SU-DHL-6 (cell line): ENCODE measurements around the gene TIMM22.

Experiments
- H2AFZ ChIP-seq: fragments of 200-600 bp; sonication (generic); 2 replicates; pipeline ENCODE4 v1.6.1; 2014; ENCODE audit warnings: low read depth, mild to moderate bottlenecking, moderate library complexity, mixed read lengths, antibody characterized with exemption, low read length; ENCODE audit not compliant: severe bottlenecking
- H3F3A ChIP-seq: fragments of 200-600 bp; shearing (Covaris generic); 2 replicates; pipeline ENCODE4 v1.6.0; 2016; ENCODE audit warnings: antibody characterized with exemption, mild to moderate bottlenecking; ENCODE audit not compliant: insufficient read depth
- H3K27ac ChIP-seq: fragments of 200-600 bp; sonication (generic); 2 replicates; pipeline ENCODE4 v1.5.1; 2016; ENCODE audit warnings: low read depth, mild to moderate bottlenecking, low read length, moderate library complexity, mixed read lengths
- H3K27me3 ChIP-seq: fragments of 200-600 bp; sonication (generic), shearing (Covaris generic); 2 replicates; pipeline ENCODE4 v1.6.0; 2014; ENCODE audit warnings: mild to moderate bottlenecking, low read length
- H3K36me3 ChIP-seq: fragments of 200-600 bp; sonication (generic); 2 replicates; pipeline ENCODE4 v1.6.1; 2014; ENCODE audit warnings: mild to moderate bottlenecking, low read length, mixed read lengths
- H3K4me2 ChIP-seq: fragments of 300-600, 200-600 bp; shearing (Covaris generic), sonication (generic); 2 replicates; pipeline ENCODE4 v1.6.0; 2014; ENCODE audit warnings: low read length, low read depth, mild to moderate bottlenecking; ENCODE audit not compliant: poor library complexity, severe bottlenecking
- H3K4me3 ChIP-seq: fragments of 200-600 bp; sonication (generic); 2 replicates; pipeline ENCODE4 v1.5.1; 2014; ENCODE audit warnings: antibody characterized with exemption, low read length, mild to moderate bottlenecking, mixed read lengths; ENCODE audit not compliant: insufficient read depth, poor library complexity, severe bottlenecking
- H3K79me2 ChIP-seq: fragments of 200-600 bp; sonication (generic); 2 replicates; pipeline ENCODE4 v1.6.1; 2014; ENCODE audit warnings: mild to moderate bottlenecking, low read length, moderate library complexity; ENCODE audit not compliant: insufficient read depth
- H3K9ac ChIP-seq: fragments of 200-600 bp; sonication (generic); 2 replicates; pipeline ENCODE4 v1.7.0; 2014; ENCODE audit warnings: mild to moderate bottlenecking, low read length
- H3K9me2 ChIP-seq: fragments of 200-600 bp; sonication (generic); replicated peaks from 2 replicates; pipeline ENCODE4 v1.6.1; 2014; ENCODE audit warnings: low read length; ENCODE audit not compliant: insufficient read depth
- H3K9me3 ChIP-seq: fragments of 200-600 bp; sonication (generic); 2 replicates; pipeline ENCODE4 v1.6.1; 2014; ENCODE audit warnings: low read length, mixed read lengths; ENCODE audit not compliant: insufficient read depth
- H4K20me1 ChIP-seq: fragments of 200-600 bp; sonication (generic); 2 replicates; pipeline ENCODE4 v1.6.1; 2014; ENCODE audit warnings: low read depth, mild to moderate bottlenecking, antibody characterized with exemption, low read length, moderate library complexity, mixed read lengths
- EZH2phosphoT487 ChIP-seq: fragments of 200-600 bp; sonication (generic), shearing (Covaris generic); conservative IDR thresholded peaks from 2 replicates; pipeline ENCODE4 v1.6.1; 2018; ENCODE audit warnings: mild to moderate bottlenecking, antibody characterized with exemption, low read length, moderate library complexity, mixed read lengths
- TF ChIP-seq, protein P1 (sequence below): fragments of 200-600 bp; sonication (generic); IDR thresholded peaks from one replicate; pipeline ENCODE4 v1.5.1; 2017; ENCODE audit warnings: antibody characterized with exemption, mild to moderate bottlenecking, low read length, moderate library complexity; ENCODE audit not compliant: insufficient read depth, poor library complexity, severe bottlenecking

TIMM22 gene

DNA sequence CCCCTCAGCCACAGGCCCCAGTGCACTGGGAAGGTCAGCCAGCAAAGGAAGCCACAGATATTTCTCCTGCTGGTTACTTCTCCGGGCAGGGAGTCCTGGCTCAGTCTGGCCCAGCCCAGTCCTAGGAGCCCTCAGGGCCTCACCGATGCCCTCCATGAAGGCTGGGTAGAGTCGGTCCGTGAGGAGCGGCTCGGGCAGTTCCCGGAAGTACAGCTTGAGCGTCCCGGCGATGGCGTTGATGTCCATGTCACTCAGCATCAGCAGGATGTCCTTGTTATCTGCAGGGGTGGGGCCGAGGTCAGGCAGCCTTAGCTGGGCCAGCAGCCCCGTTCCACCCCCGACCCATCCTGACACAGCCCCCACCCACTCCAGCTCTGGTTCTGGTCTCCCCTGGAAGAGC, 13.7 kb downstream of the TIMM22 start:
- H3K9ac ChIP-seq: no peak overlapping the region
- no peaks in the 10 kb centered on the region for H3K9me3 ChIP-seq
- no peak overlapping the region for H2AFZ ChIP-seq
- TF ChIP-seq, protein P1, sequence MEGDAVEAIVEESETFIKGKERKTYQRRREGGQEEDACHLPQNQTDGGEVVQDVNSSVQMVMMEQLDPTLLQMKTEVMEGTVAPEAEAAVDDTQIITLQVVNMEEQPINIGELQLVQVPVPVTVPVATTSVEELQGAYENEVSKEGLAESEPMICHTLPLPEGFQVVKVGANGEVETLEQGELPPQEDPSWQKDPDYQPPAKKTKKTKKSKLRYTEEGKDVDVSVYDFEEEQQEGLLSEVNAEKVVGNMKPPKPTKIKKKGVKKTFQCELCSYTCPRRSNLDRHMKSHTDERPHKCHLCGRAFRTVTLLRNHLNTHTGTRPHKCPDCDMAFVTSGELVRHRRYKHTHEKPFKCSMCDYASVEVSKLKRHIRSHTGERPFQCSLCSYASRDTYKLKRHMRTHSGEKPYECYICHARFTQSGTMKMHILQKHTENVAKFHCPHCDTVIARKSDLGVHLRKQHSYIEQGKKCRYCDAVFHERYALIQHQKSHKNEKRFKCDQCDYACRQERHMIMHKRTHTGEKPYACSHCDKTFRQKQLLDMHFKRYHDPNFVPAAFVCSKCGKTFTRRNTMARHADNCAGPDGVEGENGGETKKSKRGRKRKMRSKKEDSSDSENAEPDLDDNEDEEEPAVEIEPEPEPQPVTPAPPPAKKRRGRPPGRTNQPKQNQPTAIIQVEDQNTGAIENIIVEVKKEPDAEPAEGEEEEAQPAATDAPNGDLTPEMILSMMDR: no peak
- no peak for TF ChIP-seq EZH2phosphoT487
- no peak overlapping the region for H3K27ac ChIP-seq
- H4K20me1 ChIP-seq: no peaks in the 10 kb centered on the region
- no peak overlapping the region for H3K4me3 ChIP-seq
- no peaks in the 10 kb centered on the region for H3K9me2 ChIP-seq
- H3F3A ChIP-seq: no peaks in the 10 kb centered on the region
- no peaks in the 10 kb centered on the region for H3K79me2 ChIP-seq
- H3K4me2 ChIP-seq: no peak overlapping the region
- no peaks in the 10 kb centered on the region for H3K36me3 ChIP-seq
- no peaks in the 10 kb centered on the region for H3K27me3 ChIP-seq

DNA sequence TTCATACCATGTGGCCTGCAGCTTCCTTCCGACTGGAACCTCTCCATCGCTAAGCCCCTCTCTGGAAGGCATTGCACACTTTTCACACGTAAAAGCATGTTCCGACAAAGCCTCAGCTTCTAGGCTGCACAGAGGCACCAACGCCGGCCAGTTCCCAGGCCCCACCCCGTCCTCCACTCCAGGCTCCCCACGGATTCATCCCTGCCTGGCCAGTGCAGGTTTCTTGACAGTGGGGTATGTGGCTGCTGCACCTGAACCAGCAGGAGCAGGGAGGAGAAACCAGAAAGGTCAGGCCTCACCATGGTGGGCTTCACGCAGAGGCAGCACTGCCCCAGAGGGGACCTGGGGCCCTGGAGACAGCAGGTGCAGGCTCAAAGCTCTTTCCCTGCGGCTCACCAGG, 14.2 kb downstream of the TIMM22 start:
- H3F3A ChIP-seq: no peaks in the 10 kb centered on the region
- no peaks in the 10 kb centered on the region for H3K79me2 ChIP-seq
- H4K20me1 ChIP-seq: no peaks in the 10 kb centered on the region
- H3K27me3 ChIP-seq: no peaks in the 10 kb centered on the region
- no peak overlapping the region for H3K4me2 ChIP-seq
- H3K4me3 ChIP-seq: no peak overlapping the region
- no peak overlapping the region for H3K27ac ChIP-seq
- no peaks in the 10 kb centered on the region for H3K9me2 ChIP-seq
- H2AFZ ChIP-seq: no peak overlapping the region
- no peaks in the 10 kb centered on the region for H3K36me3 ChIP-seq
- no peak overlapping the region for H3K9ac ChIP-seq
- TF ChIP-seq, protein P1: no peak
- no peak for TF ChIP-seq EZH2phosphoT487
- H3K9me3 ChIP-seq: no peaks in the 10 kb centered on the region

DNA sequence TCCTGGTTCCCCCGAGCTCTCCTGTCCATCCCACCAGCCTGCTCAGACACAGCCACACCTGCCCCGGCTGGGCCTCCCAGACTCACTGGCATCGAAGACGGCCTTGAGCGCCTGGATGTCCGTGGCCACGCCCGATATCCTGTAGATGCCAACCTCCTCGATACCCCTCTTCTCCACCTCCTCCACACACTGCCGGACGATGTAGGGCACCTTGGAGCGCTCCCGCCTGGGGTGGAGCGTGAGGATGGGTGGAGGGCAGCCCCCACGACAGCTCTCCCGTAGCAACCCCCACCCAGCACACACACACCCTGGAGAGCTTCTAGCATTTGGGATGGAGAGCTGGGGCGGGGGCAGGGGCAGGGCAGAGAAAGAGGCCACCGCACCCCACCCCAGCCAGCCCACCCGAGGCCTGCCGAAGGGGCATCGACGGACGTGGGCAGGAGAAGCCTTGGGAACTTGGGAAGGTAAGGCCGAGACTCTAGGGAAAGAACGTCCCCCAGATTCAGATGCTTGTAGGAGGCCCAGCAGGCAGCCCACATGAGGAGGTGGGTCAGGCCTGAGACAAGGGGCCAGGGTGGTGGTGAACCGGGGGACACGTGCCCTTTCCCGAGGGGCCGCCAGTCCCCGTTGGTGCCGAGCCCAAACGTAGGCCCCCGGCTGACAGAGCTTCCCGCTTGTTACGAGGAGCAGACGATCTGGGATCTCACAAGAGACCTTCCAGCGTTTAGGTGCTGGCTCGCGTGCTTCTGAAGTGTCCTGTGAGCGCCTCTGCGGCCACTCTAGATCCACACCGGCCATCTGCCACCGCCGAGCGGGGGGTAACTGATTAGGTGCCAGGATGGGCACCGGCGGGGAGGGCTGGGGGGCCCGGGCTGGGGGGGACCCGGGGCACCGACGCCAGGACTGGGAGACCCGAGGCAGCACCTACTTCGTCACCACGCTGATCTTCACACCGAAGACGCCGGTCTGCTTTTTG, 15.1 kb downstream of the TIMM22 start:
- Histone ChIP-seq H3K9ac (no peak overlapping the region), H2AFZ (no peak overlapping the region), H3K9me3 (no peaks in the 10 kb centered on the region), H3F3A (no peaks in the 10 kb centered on the region), H4K20me1 (no peaks in the 10 kb centered on the region), H3K9me2 (no peaks in the 10 kb centered on the region), H3K4me2 (no peak overlapping the region), H3K79me2 (no peaks in the 10 kb centered on the region), H3K36me3 (no peaks in the 10 kb centered on the region), H3K4me3 (no peak overlapping the region), H3K27me3 (no peaks in the 10 kb centered on the region), H3K27ac (no peak overlapping the region)
- TF ChIP-seq, protein P1: no peak
- TF ChIP-seq EZH2phosphoT487: no peak
